ENCODE measurements around the gene FBXO42. TPM values are rescaled to one million over a fixed set of nuclear protein-coding genes. Genes with fewer than 3 reads are reported as not detected.

Gene FBXO42
- total and polyA plus RNA-seq, 9 of the 15 experiments (the other 6 are each of a cell fraction or from before 2014, with no cell fraction given), result 7.2 to 24.8 (median 17.4) TPM

- TF ChIP-seq RAD51 (IDR thresholded peaks at IDR 0.05; ENCODE audit: borderline replicate concordance, low read depth) (no peak), CAMTA2 (CRISPR knock-in tag; conservative IDR thresholded peaks at IDR 0.05) (no peak), HNRNPL (IDR thresholded peaks at IDR 0.05; ENCODE audit: low read depth, low read length) (peak; percentile 79; the same call in 1 of the 2 replicates), ZBTB26 (CRISPR knock-in tag; IDR thresholded peaks at IDR 0.05) (peak; percentile 72; the same call in 1 of the 2 replicates), ZNF282 (CRISPR knock-in tag; IDR thresholded peaks at IDR 0.05) (no peak), ILK (tag; IDR thresholded peaks at IDR 0.05; ENCODE audit: borderline replicate concordance, low read depth) (no peak), CREBBP (IDR thresholded peaks at IDR 0.05; ENCODE audit: low read depth, low read length) (no peak), NKRF (IDR thresholded peaks at IDR 0.05; ENCODE audit: borderline replicate concordance) (peak; percentile 33; the same call in 1 of the 2 replicates), MCM3 (IDR thresholded peaks at IDR 0.05) (no peak), THRB (CRISPR knock-in tag; conservative IDR thresholded peaks at IDR 0.05) (peak; percentile 92), ZNF253 (CRISPR knock-in tag; conservative IDR thresholded peaks at IDR 0.05) (no peak), NR2F6 (CRISPR knock-in tag; IDR thresholded peaks at IDR 0.05) (no peak), SAFB2 (IDR thresholded peaks at IDR 0.05; ENCODE audit: borderline replicate concordance, low read depth, low read length, severe bottlenecking) (no peak), BRF1 (IDR thresholded peaks at IDR 0.05; ENCODE audit: borderline replicate concordance, extremely low read depth, insufficient read length) (no peak), ZNF77 (CRISPR knock-in tag; IDR thresholded peaks at IDR 0.05) (no peak), ZBTB33 (CRISPR knock-in tag; IDR thresholded peaks at IDR 0.05) (0 out of 2 replicates have a peak, but pooled peaks have one; percentile 36), FOXO4 (CRISPR knock-in tag; IDR thresholded peaks at IDR 0.05) (no peak), ELK1 (CRISPR knock-in tag; IDR thresholded peaks at IDR 0.05) (no peak)
These were observed 145.5 kb downstream of the FBXO42 start (continued) for GRCh38 chr1:16206547-16207317.

Data from K562 (cell line).